Measurements from ENCODE around the gene MLLT11. TPM values are rescaled to one million over a fixed set of nuclear protein-coding genes. Genes with fewer than 3 reads are reported as not detected.
A peak's percentile ranks its signal among the peaks of the same experiment; 100 is the strongest.

MLLT11 gene
- total RNA-seq, 1 donor from 2014 or later, result 0.67 TPM

DNA sequence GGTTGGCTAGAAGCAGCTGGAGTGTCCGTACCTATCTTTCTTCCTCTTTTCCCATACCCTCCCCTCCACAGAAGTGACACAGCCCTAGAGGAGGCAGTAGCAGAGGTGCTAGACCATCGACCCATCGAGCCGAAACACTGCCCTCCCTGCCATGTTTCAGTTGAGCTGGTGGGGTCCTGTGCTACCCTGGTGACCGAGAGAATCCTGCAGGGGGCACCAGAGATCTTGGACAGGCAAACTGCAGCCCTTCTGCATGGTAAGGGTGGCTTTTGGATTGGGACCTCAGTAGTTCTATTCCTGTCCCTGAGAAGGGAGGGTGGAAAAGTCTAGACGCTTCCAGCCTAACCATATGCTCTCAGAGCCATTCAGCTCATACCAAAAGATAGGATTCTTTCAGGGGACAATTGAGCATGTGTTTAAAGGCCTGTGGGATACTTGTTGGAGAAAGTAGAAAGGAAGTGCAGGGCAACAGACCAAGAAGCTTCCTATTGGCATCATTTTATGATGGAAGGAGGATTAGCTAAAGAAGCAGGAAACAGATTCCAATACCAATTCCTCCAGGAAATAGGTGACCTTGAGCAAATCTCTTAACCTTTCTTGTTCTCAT lies 35.6 kb upstream of the MLLT11 start:
- POLR2A ChIA-PET, result interaction anchor here (0.6 to 1.2 kb wide), 5 partner anchors 33 to 838 kb away, joined by 3 to 7 read pairs (median 4); partner anchors contain the start of gene TNFAIP8L2
- DNase-seq, result peak; percentile 55
- Mint-ChIP-seq H3K4me3 (no peak overlapping the region), H3K4me1 (peaks cover 6% of the 10 kb centered on the region), H3K27ac (no peak overlapping the region), H3K36me3 (ENCODE audit: low read depth) (peaks cover 52% of the 10 kb centered on the region), H3K9me3 (no peaks in the 10 kb centered on the region), H3K27me3 (no peaks in the 10 kb centered on the region)
- ATAC-seq (ENCODE audit: low read depth), result peak; percentile 99
- TF ChIP-seq, protein P1, sequence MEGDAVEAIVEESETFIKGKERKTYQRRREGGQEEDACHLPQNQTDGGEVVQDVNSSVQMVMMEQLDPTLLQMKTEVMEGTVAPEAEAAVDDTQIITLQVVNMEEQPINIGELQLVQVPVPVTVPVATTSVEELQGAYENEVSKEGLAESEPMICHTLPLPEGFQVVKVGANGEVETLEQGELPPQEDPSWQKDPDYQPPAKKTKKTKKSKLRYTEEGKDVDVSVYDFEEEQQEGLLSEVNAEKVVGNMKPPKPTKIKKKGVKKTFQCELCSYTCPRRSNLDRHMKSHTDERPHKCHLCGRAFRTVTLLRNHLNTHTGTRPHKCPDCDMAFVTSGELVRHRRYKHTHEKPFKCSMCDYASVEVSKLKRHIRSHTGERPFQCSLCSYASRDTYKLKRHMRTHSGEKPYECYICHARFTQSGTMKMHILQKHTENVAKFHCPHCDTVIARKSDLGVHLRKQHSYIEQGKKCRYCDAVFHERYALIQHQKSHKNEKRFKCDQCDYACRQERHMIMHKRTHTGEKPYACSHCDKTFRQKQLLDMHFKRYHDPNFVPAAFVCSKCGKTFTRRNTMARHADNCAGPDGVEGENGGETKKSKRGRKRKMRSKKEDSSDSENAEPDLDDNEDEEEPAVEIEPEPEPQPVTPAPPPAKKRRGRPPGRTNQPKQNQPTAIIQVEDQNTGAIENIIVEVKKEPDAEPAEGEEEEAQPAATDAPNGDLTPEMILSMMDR (IDR thresholded peaks at IDR 0.05), result no peak
- CTCF ChIA-PET, result interaction anchor here (0.6 to 3.5 kb wide), 20 partner anchors 12 to 228 kb away, joined by 3 to 27 read pairs (median 4); partner anchors contain the start of genes BNIPL, GABPB2, MINDY1 and MLLT11
- intact Hi-C loops (cut with micrococcal nuclease), result loop anchor here (1.0 kb wide), 6 partner anchors 24 to 227 kb away; partner anchors contain the start of genes CDC42SE1 and TNFAIP8L2

DNA sequence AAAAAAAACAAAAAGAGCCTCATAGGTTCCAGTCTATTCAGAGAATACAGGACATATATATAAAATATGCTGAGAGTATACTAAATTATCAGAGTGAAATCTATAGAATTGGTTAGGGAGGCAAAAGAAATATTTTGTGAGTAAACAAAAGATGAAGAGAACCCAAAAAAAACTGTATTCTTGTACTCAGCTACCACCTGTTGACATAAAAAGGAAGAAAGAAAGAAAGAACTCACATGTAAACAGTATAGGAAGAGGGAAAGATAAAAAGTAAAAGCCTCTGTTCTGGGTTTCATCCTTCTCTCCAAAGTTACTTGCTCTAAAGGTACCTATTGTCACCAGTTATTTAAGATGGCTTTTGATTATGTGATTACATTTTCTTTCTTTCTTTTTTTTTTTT lies 33.7 kb upstream of the MLLT11 start:
- intact Hi-C loops (cut with micrococcal nuclease), result no loop called here
- TF ChIP-seq, protein P1 (IDR thresholded peaks at IDR 0.05), result no peak
- Mint-ChIP-seq H3K27me3 (no peaks in the 10 kb centered on the region), H3K4me1 (peaks cover 6% of the 10 kb centered on the region), H3K36me3 (ENCODE audit: low read depth) (peaks cover 65% of the 10 kb centered on the region), H3K9me3 (no peaks in the 10 kb centered on the region), H3K4me3 (no peak overlapping the region), H3K27ac (no peak overlapping the region)
- DNase-seq (no peak), ATAC-seq (ENCODE audit: low read depth) (no peak)
- ChIA-PET CTCF (interaction anchor here (0.9 to 3.5 kb wide), 2 partner anchors 44 to 73 kb away, joined by 3 to 27 read pairs; partner anchors contain the start of gene GABPB2), POLR2A (interaction anchor here (0.6 kb wide), 1 partner anchor 758 kb away, joined by 3 read pairs; the partner anchor contains the start of gene APH1A)

DNA sequence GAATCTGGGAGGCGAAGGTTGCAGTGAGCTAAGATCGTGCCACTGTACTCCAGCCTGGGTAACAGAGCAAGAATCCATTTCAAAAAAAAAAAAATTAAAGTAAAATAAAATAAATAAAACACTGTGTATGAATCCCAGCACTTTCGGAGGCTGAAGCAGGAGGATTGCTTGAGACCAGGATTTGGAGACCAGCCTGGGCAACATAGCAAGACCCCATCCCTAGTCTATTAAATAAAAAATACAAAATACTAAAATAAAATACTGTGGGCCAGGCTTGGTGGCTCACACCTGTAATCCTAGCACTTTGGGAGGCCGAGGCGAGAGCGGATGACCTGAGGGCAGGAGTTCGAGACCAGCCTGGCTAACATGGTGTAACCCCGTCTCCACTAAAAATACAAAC lies 28.0 kb upstream of the MLLT11 start:
- intact Hi-C loops (cut with micrococcal nuclease), result no loop called here
- H3K4me1 Mint-ChIP-seq, result no peaks in the 10 kb centered on the region
- H3K4me3 Mint-ChIP-seq, result no peak overlapping the region
- ChIA-PET CTCF (no interaction called here), POLR2A (interaction anchor here (0.6 kb wide), 1 partner anchor 15 kb away, joined by 5 read pairs; no protein-coding TSS in a partner anchor)
- ATAC-seq (ENCODE audit: low read depth), result no peak
- peaks cover 63% of the 10 kb centered on the region for H3K36me3 Mint-ChIP-seq (ENCODE audit: low read depth)
- no peak overlapping the region for H3K27ac Mint-ChIP-seq
- no peak for DNase-seq
- TF ChIP-seq, protein P1 (IDR thresholded peaks at IDR 0.05), result no peak
- H3K9me3 Mint-ChIP-seq, result no peaks in the 10 kb centered on the region
- no peaks in the 10 kb centered on the region for H3K27me3 Mint-ChIP-seq

DNA sequence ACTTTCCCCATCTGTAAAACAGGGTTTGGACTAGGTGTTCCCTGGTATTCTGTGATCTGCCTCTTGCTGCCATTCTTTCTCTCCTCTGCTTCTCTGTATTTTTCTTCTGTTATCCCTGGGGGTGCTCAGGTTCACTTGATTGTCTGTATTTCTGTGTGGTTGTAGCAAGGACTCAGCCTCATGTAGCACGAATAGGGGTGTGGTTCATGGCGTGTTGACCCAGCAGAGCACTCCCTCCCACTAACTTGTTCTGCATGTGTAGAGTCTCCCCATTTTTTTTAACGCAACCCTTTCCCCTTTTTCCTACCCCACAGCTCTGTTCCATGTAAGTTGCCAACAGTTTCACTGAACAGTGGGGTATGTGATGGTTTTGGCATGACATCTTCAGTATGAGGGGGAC lies 25.0 kb upstream of the MLLT11 start:
- Mint-ChIP-seq H3K36me3 (ENCODE audit: low read depth) (peaks cover 39% of the 10 kb centered on the region), H3K4me3 (no peak overlapping the region), H3K4me1 (no peaks in the 10 kb centered on the region), H3K9me3 (no peaks in the 10 kb centered on the region), H3K27ac (no peak overlapping the region), H3K27me3 (no peaks in the 10 kb centered on the region)
- ATAC-seq (ENCODE audit: low read depth), result no peak
- intact Hi-C loops (cut with micrococcal nuclease), result no loop called here
- CTCF ChIA-PET, result no interaction called here
- TF ChIP-seq, protein P1 (IDR thresholded peaks at IDR 0.05), result no peak
- POLR2A ChIA-PET, result no interaction called here
- DNase-seq, result no peak

DNA sequence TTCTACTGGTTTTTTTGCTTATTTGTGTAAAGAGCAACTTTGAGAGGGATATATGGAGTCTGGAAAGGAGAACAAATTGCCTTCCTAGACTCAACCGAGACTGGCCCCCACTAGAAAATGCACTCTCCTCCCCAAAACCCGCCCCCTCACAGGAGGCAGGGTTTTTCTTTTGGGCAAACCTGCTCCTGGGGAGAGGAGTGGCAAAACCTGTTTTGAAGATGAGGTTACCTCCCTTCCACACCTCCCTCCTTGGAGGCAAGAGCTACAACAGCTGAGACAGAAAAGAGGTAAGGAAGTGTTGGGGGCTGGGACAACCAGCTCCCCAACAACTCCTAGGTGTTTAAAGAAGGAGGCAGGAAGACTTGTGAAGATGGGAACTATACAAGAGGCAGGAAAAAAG lies 23.8 kb upstream of the MLLT11 start, which contains the start of gene BNIPL:
Gene BNIPL, plus strand, starts transcription at position 231 of the 400 bp plus-strand sequence. Its CDS starts 140 bp downstream, at position 371.
- ATAC-seq (ENCODE audit: low read depth) (no peak), DNase-seq (no peak)
- Mint-ChIP-seq H3K27me3 (no peaks in the 10 kb centered on the region), H3K9me3 (no peaks in the 10 kb centered on the region), H3K4me3 (no peak within 1 kb of the TSS), H3K36me3 (ENCODE audit: low read depth) (peaks cover 27% of the 10 kb centered on the region), H3K4me1 (no peaks in the 10 kb centered on the region), H3K27ac (no peak within 1 kb of the TSS)
- ChIA-PET POLR2A (no interaction called here), CTCF (interaction anchor here (1.6 kb wide), 1 partner anchor 12 kb away, joined by 4 read pairs; no protein-coding TSS in a partner anchor)
- TF ChIP-seq, protein P1 (IDR thresholded peaks at IDR 0.05), result no peak
- intact Hi-C loops (cut with micrococcal nuclease), result no loop called here
